ENCODE data around the gene IL5RA.

DNA sequence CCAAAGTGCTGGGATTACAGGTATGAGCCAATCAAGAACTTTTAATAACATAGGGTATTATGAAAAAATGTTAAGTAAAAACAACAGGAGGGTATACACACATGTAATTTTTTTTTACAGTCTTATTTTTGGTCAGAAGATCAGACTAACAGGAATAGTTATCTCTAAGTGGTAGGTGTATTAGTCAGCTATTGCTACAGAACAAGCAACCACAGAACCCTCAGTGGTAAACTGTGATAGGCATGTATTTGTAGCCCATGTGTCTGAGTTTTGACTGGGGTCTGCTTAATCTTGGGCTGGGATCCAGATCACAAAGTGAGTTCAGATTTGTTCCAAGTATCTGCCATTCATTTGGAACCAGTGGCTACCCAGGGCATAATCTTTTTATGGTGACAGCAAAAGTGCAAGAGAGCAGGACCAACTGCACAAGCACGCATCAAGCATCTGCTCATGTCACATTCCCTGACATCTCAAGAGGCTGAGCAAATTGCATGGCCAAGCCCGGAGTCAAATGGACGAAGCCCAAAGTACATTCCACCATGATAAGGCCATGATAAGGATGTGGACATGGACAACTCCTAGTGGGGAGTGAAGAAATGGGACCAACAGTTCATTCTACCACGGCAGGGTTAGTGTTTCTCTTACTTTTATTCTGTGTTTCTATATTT, 3.0 kb upstream of the IL5RA start:
- TF ChIP-seq POLR2A (IDR thresholded peaks at IDR 0.05) (no peak), EP300 (IDR thresholded peaks at IDR 0.05) (no peak)
- TF ChIP-seq, protein P1, sequence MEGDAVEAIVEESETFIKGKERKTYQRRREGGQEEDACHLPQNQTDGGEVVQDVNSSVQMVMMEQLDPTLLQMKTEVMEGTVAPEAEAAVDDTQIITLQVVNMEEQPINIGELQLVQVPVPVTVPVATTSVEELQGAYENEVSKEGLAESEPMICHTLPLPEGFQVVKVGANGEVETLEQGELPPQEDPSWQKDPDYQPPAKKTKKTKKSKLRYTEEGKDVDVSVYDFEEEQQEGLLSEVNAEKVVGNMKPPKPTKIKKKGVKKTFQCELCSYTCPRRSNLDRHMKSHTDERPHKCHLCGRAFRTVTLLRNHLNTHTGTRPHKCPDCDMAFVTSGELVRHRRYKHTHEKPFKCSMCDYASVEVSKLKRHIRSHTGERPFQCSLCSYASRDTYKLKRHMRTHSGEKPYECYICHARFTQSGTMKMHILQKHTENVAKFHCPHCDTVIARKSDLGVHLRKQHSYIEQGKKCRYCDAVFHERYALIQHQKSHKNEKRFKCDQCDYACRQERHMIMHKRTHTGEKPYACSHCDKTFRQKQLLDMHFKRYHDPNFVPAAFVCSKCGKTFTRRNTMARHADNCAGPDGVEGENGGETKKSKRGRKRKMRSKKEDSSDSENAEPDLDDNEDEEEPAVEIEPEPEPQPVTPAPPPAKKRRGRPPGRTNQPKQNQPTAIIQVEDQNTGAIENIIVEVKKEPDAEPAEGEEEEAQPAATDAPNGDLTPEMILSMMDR (IDR thresholded peaks at IDR 0.05), result no peak
